H9 (cell line): ENCODE data around the gene ATG14. TPM values are rescaled to one million over a fixed set of nuclear protein-coding genes. Genes with fewer than 3 reads are reported as not detected.

Source experiments
- DNase-seq: peaks from one replicate; pipeline ENCODE4 v3.0.0-alpha.2; 2017
- H2AFZ ChIP-seq: one replicate; pipeline ENCODE4 v1.6.1; 2013; ENCODE audit warnings: mild to moderate bottlenecking, low read length, control low read depth, moderate library complexity
- H2AK5ac ChIP-seq: 2 replicates; pipeline ENCODE4 v1.6.1; 2013; ENCODE audit warnings: low read length, control low read depth, mixed read lengths; ENCODE audit not compliant: insufficient read length
- H2BK120ac ChIP-seq: one replicate; pipeline ENCODE4 v1.6.1; 2013; ENCODE audit warnings: low read depth, mild to moderate bottlenecking, low read length, control low read depth, inconsistent platforms; ENCODE audit not compliant: poor library complexity, severe bottlenecking
- H2BK12ac ChIP-seq: 2 replicates; pipeline ENCODE4 v1.6.1; 2013; ENCODE audit warnings: low read length, control low read depth, mixed read lengths, low read depth; ENCODE audit not compliant: insufficient read length
- H2BK15ac ChIP-seq: 2 replicates; pipeline ENCODE4 v1.6.1; 2013; ENCODE audit warnings: low read depth, low read length, control low read depth
- H2BK20ac ChIP-seq: one replicate; pipeline ENCODE4 v1.6.1; 2013; ENCODE audit warnings: low read depth, mild to moderate bottlenecking, low read length, control low read depth, inconsistent platforms; ENCODE audit not compliant: poor library complexity, severe bottlenecking
- H2BK5ac ChIP-seq: 2 replicates; pipeline ENCODE4 v1.6.1; 2013; ENCODE audit warnings: low read length, control low read depth, mixed read lengths; ENCODE audit not compliant: insufficient read length
- H3K14ac ChIP-seq: 2 replicates; pipeline ENCODE4 v1.6.1; 2013; ENCODE audit warnings: low read length, control low read depth; ENCODE audit not compliant: insufficient read depth
- H3K18ac ChIP-seq: 2 replicates; pipeline ENCODE4 v1.6.1; 2013; ENCODE audit warnings: low read depth, mild to moderate bottlenecking, mixed read lengths, low read length, control low read depth; ENCODE audit not compliant: insufficient read length
- H3K23ac ChIP-seq: 2 replicates; pipeline ENCODE4 v1.6.1; 2013; ENCODE audit warnings: low read length, control low read depth, mixed read lengths, low read depth; ENCODE audit not compliant: insufficient read length
- H3K23me2 ChIP-seq: 2 replicates; pipeline ENCODE4 v1.6.1; 2013; ENCODE audit warnings: low read depth, mild to moderate bottlenecking, mixed read lengths, low read length, control low read depth; ENCODE audit not compliant: insufficient read length, poor library complexity, severe bottlenecking
- H3K27ac ChIP-seq: 2 replicates; pipeline ENCODE4 v1.5.1; 2013; ENCODE audit warnings: low read length, control low read depth, mixed read lengths, low read depth; ENCODE audit not compliant: insufficient read length
- H3K27me3 ChIP-seq: 2 replicates; pipeline ENCODE4 v1.6.1; 2013; ENCODE audit warnings: low read length, control low read depth, inconsistent platforms; ENCODE audit not compliant: insufficient read depth
- H3K4ac ChIP-seq: 2 replicates; pipeline ENCODE4 v1.6.1; 2013; ENCODE audit warnings: low read depth, mild to moderate bottlenecking, control low read depth, inconsistent platforms, low read length, moderate library complexity
- H3K4me1 ChIP-seq: 2 replicates; pipeline ENCODE4 v1.6.1; 2013; ENCODE audit warnings: low read length, control low read depth, inconsistent platforms; ENCODE audit not compliant: insufficient read depth
- H3K4me2 ChIP-seq: 2 replicates; pipeline ENCODE4 v1.6.1; 2013; ENCODE audit warnings: low read length, control low read depth, mixed read lengths; ENCODE audit not compliant: insufficient read length, insufficient read depth
- H3K56ac ChIP-seq: 2 replicates; pipeline ENCODE4 v1.6.1; 2013; ENCODE audit warnings: low read depth, mild to moderate bottlenecking, mixed read lengths, low read length, control low read depth; ENCODE audit not compliant: insufficient read length
- H3K79me1 ChIP-seq: 2 replicates; pipeline ENCODE4 v1.6.1; 2013; ENCODE audit warnings: low read depth, mild to moderate bottlenecking, moderate library complexity, low read length, control low read depth, inconsistent platforms; ENCODE audit not compliant: insufficient read depth, poor library complexity, severe bottlenecking
- H3K79me2 ChIP-seq: 2 replicates; pipeline ENCODE4 v1.6.1; 2013; ENCODE audit warnings: low read length, control low read depth, inconsistent platforms; ENCODE audit not compliant: insufficient read depth
- H3K9ac ChIP-seq: 2 replicates; pipeline ENCODE4 v1.6.1; 2013; ENCODE audit warnings: low read length, control low read depth, mixed read lengths; ENCODE audit not compliant: insufficient read length; ENCODE audit errors: extremely low read depth
- H3K9me3 ChIP-seq: one replicate; pipeline ENCODE4 v1.6.1; 2013; ENCODE audit warnings: low read depth, low read length, inconsistent platforms; ENCODE audit not compliant: control insufficient read depth
- H3T11ph ChIP-seq: one replicate; pipeline ENCODE4 v1.6.1; 2013; ENCODE audit warnings: mild to moderate bottlenecking, low read length, control low read depth, inconsistent platforms
- H4K20me1 ChIP-seq: one replicate; pipeline ENCODE4 v1.6.1; 2013; ENCODE audit not compliant: control insufficient read depth, insufficient read length, insufficient read depth
- H4K5ac ChIP-seq: 2 replicates; pipeline ENCODE4 v1.6.1; 2013; ENCODE audit warnings: low read depth, mild to moderate bottlenecking, mixed read lengths, low read length, control low read depth; ENCODE audit not compliant: insufficient read length
- H4K8ac ChIP-seq: replicated peaks from 2 replicates; pipeline ENCODE4 v1.6.1; 2013; ENCODE audit warnings: low read length, control low read depth, mixed read lengths, low read depth; ENCODE audit not compliant: insufficient read length
- H4K91ac ChIP-seq: 2 replicates; pipeline ENCODE4 v1.6.1; 2013; ENCODE audit warnings: low read depth, mild to moderate bottlenecking, moderate library complexity, mixed read lengths, low read length, control low read depth; ENCODE audit not compliant: insufficient read length
- H3K27ac Mint-ChIP-seq, 3 experiments: 2 replicates in 2 of 3; 3 replicates in 1 of 3; pipeline ENCODE4 v1.8.0; 2020 to 2021; ENCODE audit warnings: mixed read lengths in 3 of 3, mild to moderate bottlenecking in 1 of 3, moderate library complexity in 1 of 3
- H3K27me3 Mint-ChIP-seq: 2 replicates; pipeline ENCODE4 v1.8.0; 2021; ENCODE audit warnings: low read depth, mild to moderate bottlenecking, moderate library complexity, mixed read lengths
- H3K36me3 Mint-ChIP-seq, 3 experiments: 2 replicates in 2 of 3; 3 replicates in 1 of 3; pipeline ENCODE4 v1.8.0; 2020 to 2021; ENCODE audit warnings: low read depth in 3 of 3, mixed read lengths in 3 of 3; ENCODE audit not compliant: insufficient read depth in 1 of 3
- H3K4me1 Mint-ChIP-seq, 2 experiments: 2 replicates each; pipeline ENCODE4 v1.8.0; 2020; ENCODE audit warnings: mixed read lengths in 2 of 2
- H3K4me3 Mint-ChIP-seq, 2 experiments: 2 replicates in 1 of 2; 3 replicates in 1 of 2; pipeline ENCODE4 v1.8.0; 2020 to 2021; ENCODE audit warnings: mild to moderate bottlenecking in 2 of 2, mixed read lengths in 2 of 2, moderate library complexity in 1 of 2
- H3K9me3 Mint-ChIP-seq, 2 experiments: 2 replicates in 1 of 2; 3 replicates in 1 of 2; pipeline ENCODE4 v1.8.0; 2020; ENCODE audit warnings: mild to moderate bottlenecking in 2 of 2, mixed read lengths in 2 of 2, moderate library complexity in 1 of 2
- CTCF ChIP-seq: fragments of 200-600 bp; sonication (generic); conservative IDR thresholded peaks from 3 replicates; pipeline ENCODE4 v1.8.0; 2021; ENCODE audit warnings: antibody characterized with exemption, mild to moderate bottlenecking
- whole genome bisulfite sequencing: extraction: QIAGEN DNeasy Blood & Tissue Kit; methylation state at CpG from one replicate; pipeline ENCODE4 v1.1.7; 2013; ENCODE audit warnings: missing lambda C conversion rate, low lambda C conversion rate, mixed read lengths; ENCODE audit not compliant: insufficient read length; ENCODE audit errors: extremely low coverage; 5-methylcytosine and 5-hydroxymethylcytosine counted together
- total RNA-seq: library from RNA; stranded (reverse); gene quantifications from 2 replicates; pipeline ENCODE4 v1.2.1, GENCODE V29; 2021

Gene ATG14
- total RNA-seq, 1 experiment from 2014 or later = 13.6 TPM

GRCh38 chr14:55355922-55356321 lies 55.7 kb downstream of the ATG14 start:
- H3K79me2 ChIP-seq = no peaks in the 10 kb centered on the region
- peaks cover 0 to 6% of the 10 kb centered on the region in 2 experiments; a peak in 3 of 4 replicates for H3K4me1 Mint-ChIP-seq
- H3T11ph ChIP-seq = no peak overlapping the region
- no peak overlapping the region for H2BK15ac ChIP-seq
- H3K4ac ChIP-seq = no peak overlapping the region
- no peaks in the 10 kb centered on the region for H3K4me1 ChIP-seq
- peaks cover 0 to 9% (median 7%) of the 10 kb centered on the region in 3 experiments; a peak in 3 of 7 replicates for H3K36me3 Mint-ChIP-seq
- H3K9ac ChIP-seq = no peak overlapping the region
- H2BK120ac ChIP-seq = no peak overlapping the region
- H2BK12ac ChIP-seq = no peak overlapping the region
- no peaks in the 10 kb centered on the region for H3K79me1 ChIP-seq
- no peak overlapping the region for H3K56ac ChIP-seq
- H3K9me3 Mint-ChIP-seq = no peaks in the 10 kb centered on the region
- H4K20me1 ChIP-seq = no peaks in the 10 kb centered on the region
- no peak overlapping the region for H2BK5ac ChIP-seq
- H3K27ac Mint-ChIP-seq = no peak overlapping the region
- no peak overlapping the region for H3K4me3 Mint-ChIP-seq
- no peak for TF ChIP-seq CTCF
- no peak overlapping the region for H4K91ac ChIP-seq
- no peak for DNase-seq
- H3K27me3 ChIP-seq = no peaks in the 10 kb centered on the region
- no peak overlapping the region for H3K4me2 ChIP-seq
- H4K8ac ChIP-seq = no peak overlapping the region
- no peak overlapping the region for H3K14ac ChIP-seq
- no peak overlapping the region for H2AFZ ChIP-seq
- no peaks in the 10 kb centered on the region for H3K23me2 ChIP-seq
- no peak overlapping the region for H3K27ac ChIP-seq
- no peak overlapping the region for H2BK20ac ChIP-seq
- WGBS = no CpG with 5 or more reads among the region's 6 CpGs
- H3K23ac ChIP-seq = no peak overlapping the region
- H3K18ac ChIP-seq = no peak overlapping the region
- no peaks in the 10 kb centered on the region for H3K27me3 Mint-ChIP-seq
- H4K5ac ChIP-seq = no peak overlapping the region
- no peaks in the 10 kb centered on the region for H3K9me3 ChIP-seq
- H2AK5ac ChIP-seq = no peak overlapping the region
